ENCODE data around the gene CBFA2T2. TPM values are rescaled to one million over a fixed set of nuclear protein-coding genes. Genes with fewer than 3 reads are reported as not detected.

Gene CBFA2T2
- total and polyA plus RNA-seq, 10 of the 15 experiments (the other 5 are each of a cell fraction or from before 2014, with no cell fraction given): 0.61 to 8.6 (median 5.5) TPM

- H3K27me3 ChIP-seq (replicated peaks in 1 of 2; ENCODE audit: control insufficient read depth in 2 of 2, insufficient read depth in 2 of 2, low read length in 1 of 2): no peaks in the 10 kb centered on the region
- H2AFZ ChIP-seq (ENCODE audit: control insufficient read depth, low read depth, low read length): peak overlapping the region; percentile 29; the same call in 1 of the 2 replicates
- ATAC-seq (peak; percentile 82), DNase-seq (ENCODE audit: low read depth, low spot score) (peak; percentile 47), FAIRE-seq (no peak)
- ChIA-PET CTCF (interaction anchor here (1.1 to 3.3 kb wide), 4 partner anchors 12 to 54 kb away, joined by 3 to 36 read pairs (median 4); partner anchors contain the start of gene ACTL10), POLR2A (interaction anchor here (0.6 to 1.2 kb wide), 2 partner anchors 13 to 235 kb away, joined by 5 to 8 read pairs; partner anchors contain the start of gene ACTL10), RAD21 (ENCODE audit: unreplicated experiment) (interaction anchor here (0.9 to 1.6 kb wide), 3 partner anchors 9 to 53 kb away, joined by 3 to 7 read pairs (median 3); partner anchors contain the start of gene ZNF341), SMC1A (ENCODE audit: uncharacterized antibody, unreplicated experiment) (interaction anchor here (1.2 to 1.7 kb wide), 3 partner anchors 13 to 74 kb away, joined by 3 to 12 read pairs (median 3); partner anchors contain the start of gene ACTL10)
- no TSS peak for BruUV-seq (replicated peaks)
- WGBS (ENCODE audit: insufficient coverage, insufficient replicate concordance, low lambda C conversion rate, missing lambda C conversion rate): 34% methylated on average over 20 of the region's 20 CpGs
- H3K9ac ChIP-seq (ENCODE audit: control insufficient read depth, insufficient read depth, low read length): peak overlapping the region; percentile 17; the same call in 1 of the 2 replicates
- intact Hi-C loops (cut with micrococcal nuclease; ENCODE audit: unreplicated experiment) (loop anchor here (10.0 kb wide), 1 partner anchor 315 kb away; the partner anchor contains the start of gene RALY), in situ Hi-C loops (cut with MboI) (no loop called here)
- peaks cover 40% of the 10 kb centered on the region for H3K79me2 ChIP-seq (ENCODE audit: control insufficient read depth, insufficient read depth, low read length)
- peaks cover 37% of the 10 kb centered on the region for H3K4me1 ChIP-seq (ENCODE audit: control insufficient read depth, insufficient read depth, low read length)
- H3K4me3 ChIP-seq: no peak overlapping the region
- no peaks in the 10 kb centered on the region for H4K20me1 ChIP-seq (ENCODE audit: control insufficient read depth, insufficient read depth)
- peak overlapping the region; percentile 35 for H3K27ac ChIP-seq (ENCODE audit: control insufficient read depth, insufficient read depth)
- peaks cover 0 to 5% of the 10 kb centered on the region in 2 experiments; a peak in 3 of 4 replicates for H3K36me3 ChIP-seq (ENCODE audit: control insufficient read depth in 2 of 2, insufficient read depth in 2 of 2, low read length in 1 of 2)
- no peaks in the 10 kb centered on the region for H3K9me3 ChIP-seq (replicated peaks; ENCODE audit: control insufficient read depth, insufficient read depth, low read length)
- peak overlapping the region; percentile 60 for H3K4me2 ChIP-seq (ENCODE audit: control insufficient read depth, insufficient read depth)
- TF ChIP-seq ETV6 (conservative IDR thresholded peaks at IDR 0.05 in 1 of 2, IDR thresholded peaks at IDR 0.05 in 1 of 2; ENCODE audit: borderline replicate concordance in 1 of 2, low read depth in 1 of 2) (0 out of 4 replicates have a peak, but pooled peaks of 1 of the 2 experiments have one; percentile 14), POU2F2 (IDR thresholded peaks at IDR 0.05; ENCODE audit: borderline replicate concordance, low read depth, low read length) (no peak), PBX3 (IDR thresholded peaks at IDR 0.05; ENCODE audit: insufficient replicate concordance, low read depth, low read length) (no peak), BACH1 (IDR thresholded peaks at IDR 0.05; ENCODE audit: borderline replicate concordance) (no peak), TCF3 (IDR thresholded peaks at IDR 0.05; ENCODE audit: borderline replicate concordance, insufficient read depth, low read depth, low read length) (peak; percentile 71; the same call in 1 of the 2 replicates), EGR1 (IDR thresholded peaks at IDR 0.05; ENCODE audit: borderline replicate concordance in 1 of 2, low read depth in 2 of 2, low read length in 2 of 2) (0 out of 3 replicates have a peak, but pooled peaks of 1 of the 2 experiments have one; percentile 21), E2F8 (IDR thresholded peaks at IDR 0.05; ENCODE audit: low read depth, partially characterized antibody) (no peak), BHLHE40 (IDR thresholded peaks at IDR 0.05; ENCODE audit: borderline replicate concordance in 1 of 2, low read depth in 2 of 2, low read length in 1 of 2) (peak; percentile 56 to 71; a peak in 3 of 4 replicates), EED (IDR thresholded peaks at IDR 0.05; ENCODE audit: low read depth) (peak; percentile 27; the same call in 1 of the 2 replicates), CBFB (IDR thresholded peaks at IDR 0.05; ENCODE audit: low read depth) (0 out of 2 replicates have a peak, but pooled peaks have one; percentile 42), SRF (IDR thresholded peaks at IDR 0.05; ENCODE audit: low read depth in 2 of 2, low read length in 2 of 2) (no peak), POLR2A (IDR thresholded peaks at IDR 0.05; ENCODE audit: low read depth, low read length) (peak; percentile 64), RUNX3 (IDR thresholded peaks at IDR 0.05; ENCODE audit: low read length) (peak; percentile 84), CREB1 (IDR thresholded peaks at IDR 0.05; ENCODE audit: low read depth) (peak; percentile 74; the same call in 1 of the 2 replicates), DPF2 (IDR thresholded peaks at IDR 0.05) (peak; percentile 39; the same call in 1 of the 2 replicates), ZNF274 (IDR thresholded peaks at IDR 0.05; ENCODE audit: insufficient read depth, insufficient read length) (no peak), IKZF1 (conservative IDR thresholded peaks at IDR 0.05) (peak; percentile 12; the same call in 1 of the 2 replicates), IRF4 (IDR thresholded peaks at IDR 0.05; ENCODE audit: low read depth, low read length) (no peak), CREM (IDR thresholded peaks at IDR 0.05; ENCODE audit: low read depth) (peak; percentile 69), SP1 (IDR thresholded peaks at IDR 0.05; ENCODE audit: low read depth, low read length) (peak; percentile 19)
Measured at GRCh38 chr20:33679758-33680485, 190.0 kb downstream of the CBFA2T2 start.
